Activated gamma-delta T cell (primary cell): ENCODE measurements around the gene PPP1CA.
A peak's percentile ranks its signal among the peaks of the same experiment; 100 is the strongest.

Experiments
- DNase-seq: peaks from one replicate; lab custom pipeline; 2025; lab: John Stamatoyannopoulos, UW
- total RNA-seq, 2 donors: gene quantifications; one replicate each; lab custom pipeline; 2026; lab: John Stamatoyannopoulos, UW

PPP1CA gene
- 188 to 225 reads per million in 2 donors for total RNA-seq

- peak; percentile 92 for DNase-seq
Observed at GRCh38 chr11:67401495-67402191, at the start of gene PPP1CA. TSS of gene PPP1CA (minus strand) at chr11:67401858. CDS start at chr11:67401782, 76 bp downstream.

- DNase-seq = no peak
Observed at GRCh38 chr11:67450796-67451657, 49.4 kb upstream of the PPP1CA start.

- no peak for DNase-seq
Observed at GRCh38 chr11:67449116-67449844, 47.6 kb upstream of the PPP1CA start.

- no peak for DNase-seq
Observed at GRCh38 chr11:67448220-67448609, 46.6 kb upstream of the PPP1CA start.

- no peak for DNase-seq
Observed at GRCh38 chr11:67445515-67445914, 43.9 kb upstream of the PPP1CA start.

- DNase-seq = no peak
Observed at GRCh38 chr11:67442504-67443404, 41.1 kb upstream of the PPP1CA start.

GRCh38 chr11:67441731-67442351 lies 40.2 kb upstream of the PPP1CA start:
- no peak for DNase-seq

- no peak for DNase-seq
Observed at GRCh38 chr11:67441098-67441563, 39.5 kb upstream of the PPP1CA start.

GRCh38 chr11:67440229-67441097 lies 38.8 kb upstream of the PPP1CA start:
- DNase-seq = no peak

- DNase-seq = no peak
Observed at GRCh38 chr11:67439321-67440228, 37.9 kb upstream of the PPP1CA start.

GRCh38 chr11:67438158-67438902 lies 36.7 kb upstream of the PPP1CA start:
- peak; percentile 66 for DNase-seq

GRCh38 chr11:67437809-67438157 lies 36.1 kb upstream of the PPP1CA start:
- DNase-seq = no peak

GRCh38 chr11:67437082-67437808 lies 35.6 kb upstream of the PPP1CA start, which contains the start of gene PTPRCAP:
TSS of gene PTPRCAP (minus strand) at chr11:67437682. CDS start at chr11:67437619, 63 bp downstream.
- peak; percentile 72 for DNase-seq

GRCh38 chr11:67436459-67437081 lies 34.9 kb upstream of the PPP1CA start:
- DNase-seq = no peak

- DNase-seq = no peak
Observed at GRCh38 chr11:67435727-67436458, 34.2 kb upstream of the PPP1CA start.
